Measurements from ENCODE around the gene ADCK2.
"Not testable (repeated sequence)": the region's sequence is repeated elsewhere in the genome, so short reads cannot be mapped to it uniquely, and the experiment has no call there.

ADCK2 gene

DNA sequence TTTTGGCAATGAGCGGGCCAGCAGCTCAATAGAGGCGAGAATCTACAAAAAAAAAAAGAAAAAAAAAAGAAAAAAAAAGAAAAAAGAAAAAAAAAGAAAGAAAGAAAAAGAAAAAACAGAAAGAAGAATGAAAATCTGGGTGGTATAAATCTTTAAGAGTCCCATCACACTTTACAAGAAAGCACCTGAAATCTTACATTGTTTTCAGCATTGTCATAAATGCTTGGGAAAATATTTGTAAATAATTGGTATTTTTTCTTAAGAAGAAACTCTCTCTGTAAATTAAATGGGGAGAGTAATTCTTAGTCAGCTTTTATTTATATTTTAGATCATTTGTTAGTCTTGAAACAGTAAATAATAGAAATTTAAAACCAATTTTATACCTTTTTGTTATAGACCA lies 62.0 kb downstream of the ADCK2 start:
- Histone ChIP-seq H3K9ac (ENCODE audit: low read depth in 1 of 2, low read length in 2 of 2) (no peak overlapping the region), H3K27ac (ENCODE audit: low read depth, low read length) (no peak overlapping the region), H3K27me3 (ENCODE audit: control insufficient read depth in 1 of 2, insufficient read depth in 2 of 2, low read length in 2 of 2) (no peaks in the 10 kb centered on the region), H3K4me1 (ENCODE audit: control insufficient read depth in 1 of 2, insufficient read depth in 2 of 2, low read length in 2 of 2) (no peaks in the 10 kb centered on the region), H3K9me3 (ENCODE audit: control insufficient read depth in 1 of 2, low read length in 2 of 2) (no peaks in the 10 kb centered on the region), H3K4me3 (ENCODE audit: low read depth in 1 of 2, low read length in 2 of 2) (no peak overlapping the region), H3K36me3 (ENCODE audit: control insufficient read depth in 1 of 2, insufficient read depth in 2 of 2, low read length in 2 of 2) (peaks cover 3 to 4% of the 10 kb centered on the region in 2 donors)

DNA sequence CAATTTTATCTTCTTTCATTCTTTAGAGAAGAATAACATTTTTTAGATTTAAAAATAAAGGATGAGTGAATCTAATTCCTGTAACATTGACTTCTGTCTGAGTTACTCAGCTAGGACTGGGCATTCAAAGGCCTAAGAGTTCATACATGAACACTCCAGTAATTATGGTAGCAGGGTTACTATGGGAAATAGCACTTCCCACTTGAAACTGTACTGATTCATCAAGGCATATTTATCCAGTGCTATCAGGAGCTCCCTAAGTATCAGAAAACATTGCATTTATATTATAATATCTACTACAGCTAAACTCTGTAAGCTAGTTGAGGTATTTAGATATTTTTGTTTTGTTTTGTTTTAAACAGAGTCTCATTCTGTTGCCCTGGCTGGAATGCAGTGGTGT lies 65.5 kb downstream of the ADCK2 start:
- H3K4me1 ChIP-seq (ENCODE audit: control insufficient read depth in 1 of 2, insufficient read depth in 2 of 2, low read length in 2 of 2): no peaks in the 10 kb centered on the region
- H3K27me3 ChIP-seq (ENCODE audit: control insufficient read depth in 1 of 2, insufficient read depth in 2 of 2, low read length in 2 of 2): no peaks in the 10 kb centered on the region
- no peak overlapping the region for H3K27ac ChIP-seq (ENCODE audit: low read depth, low read length)
- H3K9me3 ChIP-seq (ENCODE audit: control insufficient read depth in 1 of 2, low read length in 2 of 2): no peaks in the 10 kb centered on the region
- H3K4me3 ChIP-seq (ENCODE audit: low read depth in 1 of 2, low read length in 2 of 2): no peak overlapping the region
- H3K36me3 ChIP-seq (ENCODE audit: control insufficient read depth in 1 of 2, insufficient read depth in 2 of 2, low read length in 2 of 2): peaks cover 3 to 4% of the 10 kb centered on the region in 2 donors
- H3K9ac ChIP-seq (ENCODE audit: low read depth in 1 of 2, low read length in 2 of 2): no peak overlapping the region

DNA sequence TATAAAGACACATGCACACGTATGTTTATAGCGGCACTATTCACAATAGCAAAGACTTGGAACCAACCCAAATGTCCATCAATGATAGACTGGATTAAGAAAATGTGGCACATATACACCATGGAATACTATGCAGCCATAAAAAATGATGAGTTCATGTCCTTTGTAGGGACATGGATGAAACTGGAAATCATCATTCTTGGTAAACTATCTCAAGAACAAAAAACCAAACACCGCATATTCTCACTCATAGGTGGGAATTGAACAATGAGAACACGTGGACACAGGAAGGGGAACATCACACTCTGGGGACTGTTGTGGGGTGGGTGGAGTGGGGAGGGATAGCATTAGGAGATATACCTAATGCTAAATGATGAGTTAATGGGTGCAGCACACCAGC lies 70.5 kb downstream of the ADCK2 start:
- not testable (repeated sequence) for H3K9me3 ChIP-seq (ENCODE audit: control insufficient read depth in 1 of 2, low read length in 2 of 2); H3K27ac ChIP-seq (ENCODE audit: low read depth, low read length); H3K27me3 ChIP-seq (ENCODE audit: control insufficient read depth in 1 of 2, insufficient read depth in 2 of 2, low read length in 2 of 2); H3K4me1 ChIP-seq (ENCODE audit: control insufficient read depth in 1 of 2, insufficient read depth in 2 of 2, low read length in 2 of 2); H3K4me3 ChIP-seq (ENCODE audit: low read depth in 1 of 2, low read length in 2 of 2); H3K36me3 ChIP-seq (ENCODE audit: control insufficient read depth in 1 of 2, insufficient read depth in 2 of 2, low read length in 2 of 2); H3K9ac ChIP-seq (ENCODE audit: low read depth in 1 of 2, low read length in 2 of 2)

DNA sequence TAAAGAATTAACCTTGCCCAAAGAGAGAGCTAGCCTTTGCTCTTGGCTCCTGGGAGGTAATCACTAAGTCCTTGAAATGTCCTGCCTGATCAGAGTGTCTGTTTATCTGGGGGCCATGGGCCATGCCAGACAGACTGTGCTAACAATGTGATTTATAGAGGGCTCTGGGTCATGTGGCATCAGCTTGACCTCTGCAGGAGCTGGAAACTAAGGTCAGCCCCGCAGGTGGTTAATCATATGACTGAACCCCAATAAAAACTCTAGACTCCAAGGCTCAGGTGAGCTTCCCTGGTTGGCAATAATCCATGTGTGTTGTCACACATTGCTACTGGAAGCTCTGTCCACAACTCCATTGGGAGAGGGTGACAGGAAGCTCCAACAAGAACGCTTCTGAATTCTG lies 71.3 kb downstream of the ADCK2 start:
- no peaks in the 10 kb centered on the region for H3K9me3 ChIP-seq (ENCODE audit: control insufficient read depth in 1 of 2, low read length in 2 of 2)
- no peak overlapping the region for H3K9ac ChIP-seq (ENCODE audit: low read depth in 1 of 2, low read length in 2 of 2)
- no peaks in the 10 kb centered on the region for H3K27me3 ChIP-seq (ENCODE audit: control insufficient read depth in 1 of 2, insufficient read depth in 2 of 2, low read length in 2 of 2)
- H3K4me1 ChIP-seq (ENCODE audit: control insufficient read depth in 1 of 2, insufficient read depth in 2 of 2, low read length in 2 of 2): no peaks in the 10 kb centered on the region
- H3K4me3 ChIP-seq (ENCODE audit: low read depth in 1 of 2, low read length in 2 of 2): no peak overlapping the region
- no peak overlapping the region for H3K27ac ChIP-seq (ENCODE audit: low read depth, low read length)
- peaks cover 8 to 10% of the 10 kb centered on the region in 2 donors for H3K36me3 ChIP-seq (ENCODE audit: control insufficient read depth in 1 of 2, insufficient read depth in 2 of 2, low read length in 2 of 2)
